H1 (cell line): Measurements from ENCODE around the gene TTLL5. TPM values are rescaled to one million over a fixed set of nuclear protein-coding genes. Genes with fewer than 3 reads are reported as not detected.

Source experiments
- CTCF ChIA-PET: fragments of 300-600 bp; sonication (Branson Sonifier 250); formaldehyde crosslinking; loops from one replicate; lab custom pipeline; 2021; ENCODE audit not compliant: partially characterized antibody; lab: Charles Lee
- POLR2A ChIA-PET: fragments of 300-600 bp; sonication (Branson Sonifier 250); formaldehyde crosslinking; loops from one replicate; lab custom pipeline; 2021; ENCODE audit warnings: inconsistent platforms; ENCODE audit not compliant: partially characterized antibody; lab: Charles Lee
- DNase-seq, 2 experiments: peaks; one replicate each; pipeline versions ENCODE4 v3.0.0 to v3.0.0-alpha.2; 2010 to 2022; ENCODE audit warnings: low spot score in 2 of 2, low read depth in 1 of 2, mixed read lengths in 1 of 2
- FAIRE-seq: peaks from 2 replicates; lab custom pipeline; 2011; peaks lifted over from hg19 to GRCh38; lab: Jason Lieb, UNC
- H2AFZ ChIP-seq: 2 replicates; pipeline ENCODE4 v1.8.1; 2012; ENCODE audit warnings: low read length, inconsistent platforms
- H2AK5ac ChIP-seq: 2 replicates; pipeline ENCODE4 v1.6.1; 2013; ENCODE audit warnings: low read depth, low read length
- H2BK120ac ChIP-seq: replicated peaks from 2 replicates; pipeline ENCODE3; 2013; ENCODE audit warnings: low read depth, low read length, inconsistent platforms
- H2BK12ac ChIP-seq: 2 replicates; pipeline ENCODE4 v1.6.1; 2013; ENCODE audit warnings: low read depth, low read length
- H2BK15ac ChIP-seq: 2 replicates; pipeline ENCODE4 v1.6.1; 2013; ENCODE audit warnings: low read length
- H2BK20ac ChIP-seq: 2 replicates; pipeline ENCODE4 v1.6.1; 2013; ENCODE audit warnings: low read length
- H2BK5ac ChIP-seq: 2 replicates; pipeline ENCODE4 v1.6.1; 2013; ENCODE audit warnings: low read depth, low read length
- H3K14ac ChIP-seq: 2 replicates; pipeline ENCODE4 v1.6.1; 2013; ENCODE audit warnings: inconsistent platforms; ENCODE audit not compliant: insufficient read length
- H3K18ac ChIP-seq: 2 replicates; pipeline ENCODE4 v1.6.1; 2013; ENCODE audit warnings: low read length; ENCODE audit errors: extremely low read depth
- H3K23ac ChIP-seq: 2 replicates; pipeline ENCODE4 v1.6.1; 2013; ENCODE audit warnings: inconsistent platforms; ENCODE audit not compliant: insufficient read length
- H3K23me2 ChIP-seq: 2 replicates; pipeline ENCODE4 v1.6.1; 2013; ENCODE audit warnings: low read depth, low read length
- H3K27ac ChIP-seq: 2 replicates; pipeline ENCODE4 v1.6.1; 2011; ENCODE audit warnings: low read depth, low read length, inconsistent platforms
- H3K27me3 ChIP-seq, 4 experiments: replicated peaks in 1 of 4; 1 replicate in 1 of 4; 2 replicates in 3 of 4; pipeline versions ENCODE4 v1.6.1 to v1.8.1; 2011 to 2013; ENCODE audit warnings: low read length in 3 of 4, mild to moderate bottlenecking in 3 of 4, inconsistent platforms in 2 of 4, mixed read lengths in 2 of 4, moderate library complexity in 1 of 4; ENCODE audit not compliant: control insufficient read depth in 3 of 4, insufficient read depth in 3 of 4; ENCODE audit errors: extremely low read depth in 1 of 4
- H3K36me3 ChIP-seq, 4 experiments: 2 replicates each; pipeline versions ENCODE4 v1.6.1 to v1.8.1; 2011 to 2013; ENCODE audit warnings: mild to moderate bottlenecking in 4 of 4, low read length in 3 of 4, moderate library complexity in 2 of 4, control low read depth in 1 of 4, inconsistent platforms in 1 of 4; ENCODE audit not compliant: insufficient read depth in 4 of 4, control insufficient read depth in 2 of 4
- H3K4ac ChIP-seq: replicated peaks from 2 replicates; pipeline ENCODE3; 2013; ENCODE audit warnings: low read length, low read depth, mixed read lengths, inconsistent platforms; ENCODE audit not compliant: insufficient read length
- H3K4me1 ChIP-seq, 4 experiments: replicated peaks in 1 of 4; 1 replicate in 1 of 4; 2 replicates in 3 of 4; pipeline versions ENCODE4 v1.6.1 to v1.8.1; 2011 to 2013; ENCODE audit warnings: low read length in 3 of 4, inconsistent platforms in 2 of 4, mixed read lengths in 1 of 4; ENCODE audit not compliant: insufficient read depth in 4 of 4, control insufficient read depth in 3 of 4
- H3K4me2 ChIP-seq, 2 experiments: 2 replicates each; pipeline versions ENCODE4 v1.6.1 to v1.8.1; 2011 to 2013; ENCODE audit warnings: low read depth in 2 of 2, low read length in 2 of 2, control low read depth in 1 of 2, inconsistent platforms in 1 of 2, mild to moderate bottlenecking in 1 of 2; ENCODE audit not compliant: insufficient read depth in 1 of 2
- H3K4me3 ChIP-seq, 4 experiments: fragments of 200-600, 300-600 bp in 1 of 4; sonication (generic), shearing (Covaris generic), sonication (Bioruptor Twin) in 1 of 4; 2 replicates each; pipeline versions ENCODE4 v1.5.1 to v1.8.1; 2011 to 2016; ENCODE audit warnings: low read length in 4 of 4, low read depth in 3 of 4, control low read depth in 2 of 4, inconsistent platforms in 2 of 4, mild to moderate bottlenecking in 2 of 4, mixed read lengths in 1 of 4, moderate library complexity in 1 of 4; ENCODE audit not compliant: insufficient read depth in 2 of 4; ENCODE audit errors: extremely low read depth in 1 of 4
- H3K56ac ChIP-seq: replicated peaks from 2 replicates; pipeline ENCODE3; 2013; ENCODE audit warnings: low read depth, mild to moderate bottlenecking, mixed read lengths, low read length, inconsistent platforms; ENCODE audit not compliant: insufficient read length
- H3K79me1 ChIP-seq: 2 replicates; pipeline ENCODE4 v1.6.1; 2013; ENCODE audit warnings: low read depth, low read length, control low read depth
- H3K79me2 ChIP-seq, 2 experiments: 2 replicates each; pipeline versions ENCODE4 v1.6.1 to v1.8.1; 2012 to 2013; ENCODE audit warnings: low read length in 2 of 2, mild to moderate bottlenecking in 2 of 2, inconsistent platforms in 1 of 2; ENCODE audit not compliant: insufficient read depth in 2 of 2, control insufficient read depth in 1 of 2
- H3K9ac ChIP-seq, 4 experiments: replicated peaks in 1 of 4; 1 replicate in 1 of 4; 2 replicates in 3 of 4; pipeline versions ENCODE4 v1.6.1 to v1.8.1; 2011 to 2013; ENCODE audit warnings: low read depth in 3 of 4, low read length in 3 of 4, control low read depth in 2 of 4, mild to moderate bottlenecking in 2 of 4, moderate library complexity in 2 of 4, inconsistent platforms in 1 of 4; ENCODE audit errors: extremely low read depth in 1 of 4
- H3K9me3 ChIP-seq, 2 experiments: 2 replicates each; pipeline versions ENCODE4 v1.6.1 to v1.8.1; 2012 to 2013; ENCODE audit warnings: mild to moderate bottlenecking in 2 of 2, moderate library complexity in 2 of 2, control low read depth in 1 of 2, inconsistent platforms in 1 of 2, low read depth in 1 of 2, low read length in 1 of 2, mixed read lengths in 1 of 2; ENCODE audit not compliant: insufficient read depth in 2 of 2
- H4K20me1 ChIP-seq, 2 experiments: replicated peaks in 1 of 2; 2 replicates each; pipeline versions ENCODE3 to v1.8.1; 2011 to 2013; ENCODE audit warnings: inconsistent platforms in 2 of 2, low read length in 2 of 2, mild to moderate bottlenecking in 1 of 2; ENCODE audit not compliant: insufficient read depth in 2 of 2, control insufficient read depth in 1 of 2
- H4K5ac ChIP-seq: 2 replicates; pipeline ENCODE4 v1.6.1; 2013; ENCODE audit warnings: low read length, low read depth, mixed read lengths, inconsistent platforms; ENCODE audit not compliant: insufficient read length
- H4K8ac ChIP-seq: 2 replicates; pipeline ENCODE4 v1.8.0; 2013; ENCODE audit warnings: mild to moderate bottlenecking, moderate library complexity, low read length, inconsistent platforms; ENCODE audit not compliant: insufficient read depth; ENCODE audit errors: extremely low read depth
- H4K91ac ChIP-seq: replicated peaks from 2 replicates; pipeline ENCODE3; 2013; ENCODE audit warnings: low read length, mixed read lengths, inconsistent platforms; ENCODE audit not compliant: insufficient read length
- EP300 ChIP-seq, 2 experiments: IDR thresholded peaks; 1 replicate in 1 of 2; 2 replicates in 1 of 2; pipeline ENCODE4 v1.6.1; 2011 to 2012; ENCODE audit warnings: low read depth in 2 of 2, low read length in 2 of 2, mild to moderate bottlenecking in 2 of 2, borderline replicate concordance in 1 of 2, inconsistent platforms in 1 of 2, moderate library complexity in 1 of 2
- JUN ChIP-seq: IDR thresholded peaks from 2 replicates; pipeline ENCODE4 v1.6.1; 2011; ENCODE audit warnings: low read depth, mild to moderate bottlenecking, improper control_type of control experiment, low read length
- NANOG ChIP-seq: IDR thresholded peaks from 2 replicates; pipeline ENCODE4 v1.6.1; 2011; ENCODE audit warnings: low read length, low read depth, mild to moderate bottlenecking, inconsistent platforms; ENCODE audit not compliant: insufficient read depth, poor library complexity, severe bottlenecking
- POLR2A ChIP-seq, 2 experiments: IDR thresholded peaks; 1 replicate in 1 of 2; 2 replicates in 1 of 2; pipeline ENCODE4 v1.6.1; 2011; ENCODE audit warnings: low read depth in 2 of 2, low read length in 2 of 2, mild to moderate bottlenecking in 2 of 2; ENCODE audit errors: control extremely low read depth in 1 of 2
- RAD21 ChIP-seq, 2 experiments: IDR thresholded peaks in 1 of 2; conservative IDR thresholded peaks in 1 of 2; 2 replicates each; pipeline ENCODE4 v1.6.1; 2011; ENCODE audit warnings: low read depth in 2 of 2, low read length in 2 of 2, improper control_type of control experiment in 1 of 2, inconsistent platforms in 1 of 2, mild to moderate bottlenecking in 1 of 2, moderate library complexity in 1 of 2
- SAP30 ChIP-seq: fragments of 300-600 bp; sonication (generic); IDR thresholded peaks from 2 replicates; pipeline ENCODE4 v1.7.1; 2012; ENCODE audit warnings: low read length, moderate library complexity, mild to moderate bottlenecking, inconsistent platforms; ENCODE audit not compliant: insufficient read depth, insufficient replicate concordance
- SIN3A ChIP-seq, 2 experiments: IDR thresholded peaks in 1 of 2; conservative IDR thresholded peaks in 1 of 2; 2 replicates each; pipeline ENCODE4 v1.6.1; 2011 to 2012; ENCODE audit warnings: low read length in 2 of 2, improper control_type of control experiment in 1 of 2, low read depth in 1 of 2, mild to moderate bottlenecking in 1 of 2
- TAF7 ChIP-seq: optimal IDR thresholded peaks from 2 replicates; pipeline ENCODE3; 2011; ENCODE audit warnings: low read depth, mild to moderate bottlenecking, inconsistent platforms, low read length, moderate library complexity, borderline replicate concordance
- WGBS, 2 experiments: shearing (Covaris generic) in 1 of 2; methylation state at CpG; one replicate each; pipeline versions ENCODE4 v1.1.6 to v1.1.7; 2013 to 2015; ENCODE audit warnings: low lambda C conversion rate in 2 of 2, mixed read lengths in 2 of 2, inconsistent platforms in 1 of 2, low coverage in 1 of 2, missing lambda C conversion rate in 1 of 2; ENCODE audit not compliant: insufficient replicate concordance in 2 of 2, insufficient coverage in 1 of 2, insufficient read length in 1 of 2; ENCODE audit errors: extremely low coverage in 1 of 2, missing lambda C conversion rate in 1 of 2; 5-methylcytosine and 5-hydroxymethylcytosine counted together
- polyA plus RNA-seq, 7 experiments: library from polyadenylated mRNA; depleted of rRNA in 3 of 7; stranded (reverse) in 5 of 7; unstranded in 2 of 7; fragments of >200 nt in 5 of 7; fragments of 200-250 nt in 2 of 7; gene quantifications; 1 replicate in 5 of 7; 2 replicates in 1 of 7; 4 replicates in 1 of 7; pipeline versions ENCODE4 v1.2.1 to v1.2.3, GENCODE V29; 2011 to 2013; ENCODE audit warnings: missing spikeins in 2 of 7, mixed read lengths in 2 of 7
- total RNA-seq: library from RNA; stranded (reverse); fragmentation: NEBNext Ultra II Directional; extraction: Animal tissue kit (Norgen Biotek cat#: 25700); gene quantifications from 2 replicates; pipeline ENCODE4 v1.2.1, GENCODE V29; 2021

Gene TTLL5
- total and polyA plus RNA-seq, 2 of the 8 experiments (the other 6 are each of a cell fraction or from before 2014, with no cell fraction given) = 16.1 to 45.9 TPM

DNA sequence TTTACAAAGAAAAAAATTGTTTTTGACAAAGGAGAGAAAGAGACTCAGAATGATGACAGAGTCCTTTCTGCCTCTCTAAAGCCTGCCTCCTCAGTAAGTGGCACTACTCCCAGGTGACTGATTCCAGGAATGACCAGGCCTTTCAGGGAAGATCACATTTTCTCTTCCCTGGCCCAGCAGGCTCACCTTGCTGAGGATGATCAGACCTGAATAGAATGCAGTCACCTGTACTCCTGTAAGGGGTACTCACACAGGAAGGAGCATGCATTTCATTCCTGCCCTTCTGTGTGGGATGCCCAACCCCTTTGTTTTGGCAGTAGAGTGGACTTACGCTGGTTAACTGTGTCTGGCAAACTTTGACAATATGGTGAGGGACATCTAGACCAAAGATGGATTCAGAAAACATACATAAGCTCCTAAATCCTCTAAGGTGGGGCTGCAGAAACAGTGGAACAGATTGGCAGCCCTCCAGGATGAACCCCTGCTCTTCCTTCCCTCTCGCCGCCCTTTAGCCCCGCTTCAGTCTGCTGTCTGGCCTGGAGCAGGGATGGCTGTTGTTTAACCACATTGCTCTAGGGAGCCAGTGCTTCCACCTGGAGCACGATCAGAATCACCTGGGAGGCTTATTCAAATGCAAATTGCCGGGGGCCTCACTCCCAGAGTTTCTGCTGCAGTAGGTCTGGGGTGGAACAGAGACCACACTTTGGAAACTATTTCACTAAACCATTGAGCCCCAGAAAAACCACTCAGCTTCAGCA, 30.2 kb upstream of the TTLL5 start:
- POLR2A ChIA-PET = interaction anchor here (0.9 to 1.9 kb wide), 9 partner anchors 11 to 55 kb away, joined by 3 to 8 read pairs (median 4); partner anchors contain the start of genes ERG28 and TTLL5
- WGBS, 2 experiments = 26% methylated on average over 6 of the region's 6 CpGs; no CpG with 5 or more reads in 1 of the 2 experiments
- TF ChIP-seq RAD21 (IDR thresholded peaks at IDR 0.05 in 1 of 2, conservative IDR thresholded peaks at IDR 0.05 in 1 of 2; ENCODE audit: low read depth in 2 of 2, low read length in 2 of 2) (peak in 1 of 2 experiments; percentile 8; a peak in 1 of 4 replicates), SAP30 (no peak), POLR2A (IDR thresholded peaks at IDR 0.05; ENCODE audit: control extremely low read depth in 1 of 2, low read depth in 2 of 2, low read length in 2 of 2) (peak; percentile 56 to 81; a peak in 2 of 3 replicates), JUN (0 out of 2 replicates have a peak, but pooled peaks have one; percentile 23), EP300 (IDR thresholded peaks at IDR 0.05; ENCODE audit: borderline replicate concordance in 1 of 2, low read depth in 2 of 2, low read length in 2 of 2) (0 out of 3 replicates have a peak, but pooled peaks of 1 of the 2 experiments have one; percentile 28), SIN3A (conservative IDR thresholded peaks at IDR 0.05 in 1 of 2, IDR thresholded peaks at IDR 0.05 in 1 of 2; ENCODE audit: low read depth in 1 of 2, low read length in 2 of 2) (peak; percentile 23 to 42; a peak in 1 of 4 replicates), TAF7 (peak; percentile 29), NANOG (peak; percentile 63)

More for the DNA sequence above, 30.2 kb upstream of the TTLL5 start:
- Histone ChIP-seq H3K9ac (peak overlapping the region in 3 of 4 experiments; percentile 12 to 51 (median 49); a peak in 4 of 7 replicates), H2AK5ac (no peak overlapping the region; the same call in 1 of the 2 replicates), H2BK120ac (peak overlapping the region; percentile 30), H3K23ac (no peak overlapping the region), H3K23me2 (peaks cover 3% of the 10 kb centered on the region; the same call in 1 of the 2 replicates), H2BK20ac (peak overlapping the region; percentile 49; the same call in 1 of the 2 replicates), H3K79me1 (no peaks in the 10 kb centered on the region), H3K4ac (peak overlapping the region; percentile 10), H2BK15ac (no peak overlapping the region), H2BK12ac (peak overlapping the region; percentile 99), H2AFZ (no peak overlapping the region), H3K18ac (peak overlapping the region; percentile 52; the same call in 1 of the 2 replicates), H3K4me2 (peak overlapping the region; percentile 66 to 68), H3K4me1 (peaks cover 9 to 31% (median 24%) of the 10 kb centered on the region in 4 experiments), H2BK5ac (peak overlapping the region; percentile 98), H4K20me1 (no peaks in the 10 kb centered on the region), H3K14ac (no peak overlapping the region), H3K27ac (peak overlapping the region; percentile 88; the same call in 1 of the 2 replicates), H3K4me3 (peak overlapping the region in 3 of 4 experiments; percentile 16 to 46 (median 19); a peak in 5 of 8 replicates), H3K27me3 (no peaks in the 10 kb centered on the region), H3K56ac (no peak overlapping the region), H3K9me3 (no peaks in the 10 kb centered on the region), H4K8ac (no peak overlapping the region; the same call in 1 of the 2 replicates), H4K91ac (peak overlapping the region; percentile 71), H3K36me3 (no peaks in the 10 kb centered on the region), H3K79me2 (no peaks in the 10 kb centered on the region), H4K5ac (peak overlapping the region; percentile 7)
- DNase-seq (peak; percentile 31 to 68), FAIRE-seq (peak; percentile 88)
- CTCF ChIA-PET = interaction anchor here (1.8 to 2.4 kb wide), 3 partner anchors 15 to 54 kb away, joined by 4 to 14 read pairs (median 7); no protein-coding TSS in a partner anchor
